Kasumi-1 (cell line): ENCODE measurements around the gene ATF7.
"Not testable (repeated sequence)": the region's sequence is repeated elsewhere in the genome, so short reads cannot be mapped to it uniquely, and the experiment has no call there.

ENCODE experiments used
- DNase-seq, 2 experiments: peaks; one replicate each; lab custom pipeline; 2025; lab: John Stamatoyannopoulos, UW

Gene ATF7

DNA sequence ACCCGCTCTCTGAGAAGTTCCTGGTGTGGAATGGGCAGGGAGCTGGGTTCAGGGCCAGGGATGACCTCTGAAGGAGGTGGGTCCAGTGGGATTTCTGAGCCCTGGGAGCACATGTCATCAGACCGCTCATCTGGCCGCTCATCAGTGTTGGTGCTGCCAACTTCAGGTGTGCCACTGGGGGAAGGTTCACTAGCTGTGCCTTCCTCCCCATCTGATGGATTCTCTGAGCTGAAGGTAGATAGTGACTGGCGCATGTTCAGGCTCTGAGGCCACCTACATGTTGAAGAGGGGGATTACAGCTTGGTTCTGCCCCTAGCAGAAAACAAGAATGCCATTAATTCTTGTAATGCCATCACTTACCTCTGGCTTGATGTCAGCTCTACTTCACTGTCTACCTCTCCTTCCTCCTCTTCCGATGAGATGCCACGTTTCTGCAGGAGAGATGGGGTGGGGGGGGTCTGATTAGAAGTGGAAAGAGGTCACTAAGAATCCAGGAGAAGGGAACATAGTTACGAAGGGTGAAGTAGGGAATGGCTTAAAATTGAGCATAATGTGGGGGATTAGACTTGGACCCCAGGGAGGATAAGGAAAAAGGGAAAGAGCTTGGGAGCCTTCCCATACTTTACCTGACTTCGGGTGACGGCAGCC, 144.1 kb downstream of the ATF7 start:
- peak; percentile 37 to 41 for DNase-seq

GRCh38 chr12:53481458-53481857, 144.7 kb downstream of the ATF7 start:
- DNase-seq = not testable (repeated sequence)

DNA sequence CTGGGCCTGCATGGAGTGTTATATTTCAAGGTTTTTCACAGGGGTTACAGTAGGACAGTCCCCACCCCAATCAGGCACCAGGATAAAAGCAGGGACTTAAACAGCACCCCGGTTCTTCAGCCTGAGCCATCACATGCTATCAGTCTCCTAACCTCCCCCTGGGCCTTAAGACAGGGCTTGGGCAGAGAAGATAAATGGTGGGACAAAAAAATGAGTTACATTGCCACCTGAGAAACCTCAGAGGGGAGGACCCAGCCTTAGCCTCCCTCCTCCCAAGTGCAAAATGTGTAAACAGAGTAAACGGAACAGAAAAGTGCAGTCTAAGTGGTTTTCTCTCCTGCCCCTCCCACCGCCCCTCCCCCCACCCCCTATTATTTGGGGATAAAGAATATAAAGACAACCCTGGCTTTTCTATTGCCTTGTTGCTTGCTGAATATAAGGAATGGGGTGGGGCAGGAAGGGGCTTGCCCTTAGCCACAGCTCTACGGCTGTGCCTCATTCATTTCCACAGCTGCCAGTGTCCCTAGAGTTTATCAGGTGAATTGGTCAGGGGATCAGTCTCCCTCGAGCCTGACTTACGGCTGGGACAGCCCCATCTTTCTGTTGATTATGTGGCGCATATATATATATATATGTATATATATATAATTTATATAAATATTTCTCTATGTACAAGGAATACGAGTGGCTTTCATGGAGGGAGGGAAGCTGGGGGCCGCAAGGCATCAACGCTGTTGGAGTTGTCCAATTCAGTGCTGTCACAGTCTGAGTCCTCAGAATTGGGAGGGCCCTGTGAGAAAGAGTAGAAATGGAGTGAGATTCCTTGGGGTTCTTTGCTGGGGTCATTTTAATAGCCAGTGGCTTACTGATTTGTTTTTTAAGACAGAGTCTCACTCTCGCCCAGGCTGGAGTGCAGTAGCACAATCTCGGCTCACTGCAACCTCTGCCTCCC, 145.4 kb downstream of the ATF7 start:
- DNase-seq = no peak

DNA sequence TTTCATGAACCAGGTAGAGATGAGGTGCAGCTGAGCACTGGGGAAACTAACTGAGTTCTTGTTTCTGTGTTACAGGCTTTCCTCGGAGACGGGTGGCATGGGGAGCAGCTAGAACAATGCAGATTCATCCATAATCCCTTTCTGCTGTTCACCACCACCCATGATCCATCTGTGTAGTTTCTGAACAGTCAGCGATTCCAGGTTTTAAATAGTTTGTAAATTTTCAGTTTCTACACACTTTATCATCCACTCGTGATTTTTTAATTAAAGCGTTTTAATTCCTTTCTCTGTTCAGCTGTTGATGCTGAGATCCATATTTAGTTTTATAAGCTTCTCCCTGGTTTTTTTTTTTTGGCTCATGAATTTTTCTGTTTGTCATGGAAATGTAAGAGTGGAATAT, 146.9 kb downstream of the ATF7 start:
- DNase-seq = no peak

DNA sequence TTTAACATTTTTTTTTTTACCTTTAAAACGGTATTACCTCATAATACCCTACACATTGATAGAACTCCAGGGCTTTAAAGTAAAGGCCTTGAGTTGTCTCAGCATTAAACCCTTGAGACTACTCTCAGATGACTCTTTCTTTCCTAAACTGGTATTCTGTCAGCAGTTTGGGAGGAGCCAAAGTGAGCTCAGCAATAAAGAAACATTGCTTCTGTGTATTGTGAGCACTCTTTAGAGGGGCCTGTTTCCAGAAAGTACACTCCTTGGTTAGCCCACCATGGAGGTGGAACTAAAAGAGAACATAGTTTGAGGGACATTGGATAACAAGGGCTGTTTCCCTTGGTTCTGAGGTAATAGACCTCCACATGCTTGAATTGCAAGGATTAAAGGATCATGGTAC, 147.3 kb downstream of the ATF7 start:
- DNase-seq = no peak

DNA sequence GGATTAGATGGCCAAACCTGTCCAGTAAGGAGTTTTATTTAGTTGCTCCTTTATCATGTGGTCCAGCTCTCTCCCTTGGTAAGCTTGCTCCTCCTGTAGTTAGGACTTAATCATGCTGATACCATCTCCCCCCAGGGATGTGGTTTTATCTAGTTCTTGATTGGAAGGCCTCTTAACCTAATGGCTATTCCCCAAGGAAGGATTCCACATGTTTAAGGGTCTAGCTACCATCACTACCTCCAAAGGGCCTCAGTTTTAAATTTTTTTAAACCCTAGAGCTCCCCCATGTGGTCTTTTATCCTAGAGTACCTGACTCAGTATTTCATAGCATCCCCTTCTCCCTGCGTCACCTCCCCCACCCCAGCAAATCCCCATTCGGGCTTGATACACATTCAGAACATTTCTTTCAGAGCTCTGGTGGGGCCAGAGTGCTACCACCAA, 149.4 kb downstream of the ATF7 start:
- DNase-seq = peak; percentile 55 to 60

DNA sequence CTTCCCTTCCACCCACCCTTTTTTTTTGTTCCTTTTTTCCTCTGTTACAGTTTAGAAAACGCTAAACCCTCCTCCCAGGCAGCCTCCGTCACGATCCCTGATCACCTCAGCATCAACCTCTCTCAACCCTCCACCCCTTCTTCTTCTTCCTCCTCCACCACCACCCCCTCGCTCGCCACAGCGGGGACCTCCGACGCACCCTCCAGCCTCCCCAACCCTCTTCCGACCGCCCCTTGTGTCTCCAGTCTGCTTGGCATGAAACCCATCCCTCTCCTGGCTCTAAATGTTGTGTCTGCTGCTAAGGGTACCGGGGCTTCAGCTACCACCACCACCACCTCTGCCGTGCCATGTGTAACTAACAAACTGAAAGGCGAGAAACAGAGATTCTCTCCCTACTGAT, 151.4 kb downstream of the ATF7 start:
- DNase-seq = no peak

DNA sequence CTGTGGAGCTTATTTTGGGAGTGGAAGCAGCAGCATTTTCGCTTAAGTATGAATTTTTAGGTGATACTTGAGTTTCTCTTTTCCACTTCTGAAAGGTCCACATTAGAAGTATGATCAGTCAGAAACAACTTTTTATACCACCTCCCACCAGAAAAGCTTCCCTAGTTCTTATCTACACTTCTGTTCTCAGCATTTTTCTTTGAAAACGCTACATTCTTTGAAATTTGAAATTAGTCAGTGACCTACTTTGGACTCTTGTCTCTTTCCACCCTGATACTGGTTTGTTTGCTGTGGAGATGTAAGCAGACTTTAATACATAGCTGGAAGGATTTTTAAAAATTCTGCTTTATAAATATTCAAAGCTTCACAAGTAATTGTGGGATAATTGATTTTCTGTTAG, 152.1 kb downstream of the ATF7 start:
- no peak for DNase-seq

- no peak for DNase-seq
Measured at GRCh38 chr12:53472056-53472582, 154.1 kb downstream of the ATF7 start.

DNA sequence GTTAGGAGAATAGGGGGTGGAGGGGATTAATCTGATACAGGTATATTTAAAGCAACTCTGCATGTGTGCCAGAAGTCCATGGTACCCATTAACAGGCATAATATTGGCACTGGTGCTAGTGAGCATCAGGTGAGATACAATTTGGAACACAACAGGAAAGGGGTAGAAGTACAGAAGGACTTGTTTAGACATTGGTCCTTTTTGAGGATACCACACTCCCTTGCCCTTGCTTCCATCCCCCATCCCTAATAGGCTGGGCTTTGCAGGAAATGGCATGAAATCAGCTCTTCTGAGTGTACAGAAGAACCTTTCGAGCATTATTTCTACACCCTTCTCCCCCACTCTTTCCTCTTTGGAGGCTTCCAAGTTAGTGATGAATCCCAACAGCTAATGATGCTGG, 157.9 kb downstream of the ATF7 start:
- no peak for DNase-seq

DNA sequence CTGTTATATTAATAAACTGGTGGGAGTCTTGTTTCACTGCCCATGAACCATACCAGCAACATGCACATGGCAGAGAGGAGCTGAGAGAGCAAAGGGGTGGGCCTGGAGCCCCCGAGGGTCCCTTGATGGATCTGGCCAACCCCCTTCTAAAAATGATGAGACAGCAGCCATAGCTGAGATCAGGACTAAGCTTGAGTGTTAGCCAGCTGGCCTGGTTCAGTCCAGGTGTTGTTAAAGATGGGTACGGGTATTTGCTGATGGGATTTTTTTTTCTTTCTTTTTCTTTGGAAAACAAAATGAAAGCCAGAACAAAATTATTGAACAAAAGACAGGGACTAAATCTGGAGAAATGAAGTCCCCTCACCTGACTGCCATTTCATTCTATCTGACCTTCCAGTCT, 158.3 kb downstream of the ATF7 start:
- DNase-seq = no peak

GRCh38 chr12:53467082-53467481, 159.1 kb downstream of the ATF7 start:
- DNase-seq = no peak

DNA sequence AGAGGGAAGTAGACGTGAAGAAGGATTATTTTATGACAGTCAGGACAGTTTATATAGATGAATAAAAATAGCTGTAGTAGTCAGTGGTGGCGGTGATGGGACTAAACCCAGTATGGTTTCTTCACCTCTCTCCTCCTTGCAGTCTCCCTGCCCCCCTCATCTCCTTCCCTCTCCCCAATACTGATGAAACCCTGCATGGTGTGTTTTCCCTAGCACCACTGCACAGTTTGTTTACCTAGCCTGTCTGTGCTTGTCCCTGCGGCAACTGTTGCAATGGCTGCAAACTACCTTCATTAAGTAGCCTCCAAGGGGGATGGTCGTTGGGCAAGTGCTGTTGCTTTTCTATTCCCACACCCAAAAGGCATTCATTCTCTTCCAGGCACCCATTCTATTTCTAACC, 159.5 kb downstream of the ATF7 start:
- no peak for DNase-seq

GRCh38 chr12:53465679-53466078, 160.5 kb downstream of the ATF7 start:
- no peak for DNase-seq

GRCh38 chr12:53464685-53465418, 161.3 kb downstream of the ATF7 start:
- no peak for DNase-seq

DNA sequence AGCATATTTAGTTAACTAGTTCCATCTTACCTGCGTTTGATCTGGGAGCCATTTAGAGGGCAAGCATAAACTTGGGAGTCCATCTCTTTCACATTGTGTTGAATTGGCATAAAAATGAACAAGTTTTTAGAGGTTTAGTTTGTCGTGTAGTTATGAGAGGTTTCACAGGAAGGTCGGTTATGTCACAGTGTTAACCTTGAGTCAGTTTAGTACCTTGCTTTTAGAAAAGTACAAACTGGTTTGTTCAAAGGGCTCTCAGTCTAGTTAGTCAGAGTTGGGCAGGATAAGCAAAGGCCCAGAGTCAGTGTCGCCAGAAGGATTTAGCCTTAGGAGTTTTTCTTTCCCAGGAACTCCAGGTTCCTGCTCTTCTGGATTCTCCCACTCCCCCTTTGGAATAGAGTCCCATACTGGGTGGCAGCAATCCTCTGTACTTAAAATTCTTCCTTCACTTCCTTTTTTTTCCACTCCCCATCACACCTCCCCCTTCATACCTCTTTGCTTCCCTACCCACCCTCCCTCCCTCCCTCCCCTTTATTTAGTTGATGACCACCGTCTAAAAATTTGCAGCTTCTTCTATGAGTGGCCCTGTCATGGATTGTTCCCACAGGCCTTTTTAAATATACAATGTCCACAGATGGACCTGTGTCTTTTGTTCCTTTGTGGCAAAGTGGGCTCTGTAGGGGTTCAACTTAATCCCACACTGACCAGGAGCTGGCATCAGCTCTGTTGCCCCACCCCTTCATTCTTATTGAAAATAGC, 162.2 kb downstream of the ATF7 start:
- DNase-seq = no peak

DNA sequence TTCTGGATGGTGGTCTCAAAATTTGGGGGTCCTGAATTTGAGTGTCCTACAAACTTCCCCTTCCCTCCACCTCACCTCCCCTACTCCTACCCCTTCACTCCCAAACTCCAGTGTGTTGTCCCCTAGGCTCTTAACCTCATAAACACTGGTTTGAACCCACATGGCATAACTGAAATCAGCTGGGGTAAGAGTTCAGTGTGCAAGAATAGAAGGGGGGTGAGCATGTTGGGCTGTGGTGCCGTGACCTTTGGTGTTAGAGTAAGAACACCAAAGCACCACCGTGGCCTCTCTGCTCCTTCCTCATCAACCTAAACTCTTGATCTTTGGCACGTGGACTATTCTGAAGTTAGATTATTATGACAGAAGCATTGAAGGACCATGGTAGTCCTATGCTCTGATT, 163.2 kb downstream of the ATF7 start:
- DNase-seq = no peak

- DNase-seq = no peak
Measured at GRCh38 chr12:53461591-53461990, 164.6 kb downstream of the ATF7 start.

- no peak for DNase-seq
Measured at GRCh38 chr12:53461059-53461458, 165.1 kb downstream of the ATF7 start.

- no peak for DNase-seq
Measured at GRCh38 chr12:53459097-53459496, 167.1 kb downstream of the ATF7 start.
